ENCODE results near the gene GLI3.
A peak's percentile ranks its signal among the peaks of the same experiment; 100 is the strongest.

The GLI3 gene

GRCh38 chr7:42236976-42237810 lies at the start of gene GLI3:
Gene GLI3 (minus strand): TSS chr7:42237209. CDS start chr7:42223253, 13,956 bp downstream.
- peak within 1 kb of the TSS; percentile 85 for H3K4me3 ChIP-seq (ENCODE audit: severe bottlenecking)
- no peaks in the 10 kb centered on the region for H3K27me3 ChIP-seq (ENCODE audit: insufficient read depth, poor library complexity, severe bottlenecking)
- no peaks in the 10 kb centered on the region for H3K9me3 ChIP-seq (ENCODE audit: severe bottlenecking)
- H3K36me3 ChIP-seq (ENCODE audit: low read depth), result 0 out of 2 replicates have a peak, but pooled peaks cover 4% of the 10 kb centered on the region
- TF ChIP-seq CTCF (IDR thresholded peaks at IDR 0.05; ENCODE audit: poor library complexity, severe bottlenecking), result no peak
- DNase-seq (ENCODE audit: low spot score), result peak; percentile 80
- ATAC-seq (ENCODE audit: low read depth), result peak; percentile 53
- H3K4me1 ChIP-seq (ENCODE audit: insufficient read depth, poor library complexity, severe bottlenecking), result peaks cover 43% of the 10 kb centered on the region
- peak within 1 kb of the TSS; percentile 72 for H3K27ac ChIP-seq (ENCODE audit: poor library complexity, severe bottlenecking)

DNA sequence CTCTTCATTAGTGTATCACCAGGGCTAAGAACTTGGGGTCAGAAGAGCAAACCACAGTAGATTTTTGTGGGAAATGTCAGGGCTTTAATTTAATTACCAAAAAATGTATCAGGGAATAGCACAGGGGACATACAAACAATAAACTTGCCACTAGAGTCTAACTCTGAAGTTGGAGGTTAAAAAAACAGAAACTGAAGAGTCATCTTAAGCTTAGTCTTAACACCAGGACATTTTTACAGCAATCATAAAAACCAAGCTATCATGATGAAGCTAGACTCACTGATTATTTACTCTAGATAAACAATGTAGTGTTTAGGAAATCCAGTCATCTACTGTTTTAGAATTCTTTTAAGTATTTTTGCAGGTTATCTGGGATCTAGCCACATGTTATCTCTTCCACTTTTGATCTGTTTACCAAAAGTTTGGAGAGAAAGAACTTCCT lies 48.4 kb upstream of the GLI3 start:
- TF ChIP-seq CTCF (IDR thresholded peaks at IDR 0.05; ENCODE audit: poor library complexity, severe bottlenecking), result no peak
- no peaks in the 10 kb centered on the region for H3K9me3 ChIP-seq (ENCODE audit: severe bottlenecking)
- H3K4me3 ChIP-seq (ENCODE audit: severe bottlenecking), result no peak overlapping the region
- no peak overlapping the region for H3K27ac ChIP-seq (ENCODE audit: poor library complexity, severe bottlenecking)
- ATAC-seq (ENCODE audit: low read depth) (no peak), DNase-seq (ENCODE audit: low spot score) (no peak)
- H3K4me1 ChIP-seq (ENCODE audit: insufficient read depth, poor library complexity, severe bottlenecking), result peaks cover 9% of the 10 kb centered on the region
- no peaks in the 10 kb centered on the region for H3K36me3 ChIP-seq (ENCODE audit: low read depth)
- H3K27me3 ChIP-seq (ENCODE audit: insufficient read depth, poor library complexity, severe bottlenecking), result no peaks in the 10 kb centered on the region

- DNase-seq (ENCODE audit: low spot score), result no peak
- Histone ChIP-seq H3K4me3 (ENCODE audit: severe bottlenecking) (no peak overlapping the region), H3K27ac (ENCODE audit: poor library complexity, severe bottlenecking) (peak overlapping the region; percentile 26), H3K4me1 (ENCODE audit: insufficient read depth, poor library complexity, severe bottlenecking) (peaks cover 9% of the 10 kb centered on the region), H3K9me3 (ENCODE audit: severe bottlenecking) (no peaks in the 10 kb centered on the region), H3K27me3 (ENCODE audit: insufficient read depth, poor library complexity, severe bottlenecking) (no peaks in the 10 kb centered on the region), H3K36me3 (ENCODE audit: low read depth) (no peaks in the 10 kb centered on the region)
- no peak for TF ChIP-seq CTCF (IDR thresholded peaks at IDR 0.05; ENCODE audit: poor library complexity, severe bottlenecking)
- peak; percentile 93 for ATAC-seq (ENCODE audit: low read depth)
Measured at GRCh38 chr7:42283553-42283952, 46.5 kb upstream of the GLI3 start.

GRCh38 chr7:42278344-42278743 lies 41.3 kb upstream of the GLI3 start:
- Histone ChIP-seq H3K9me3 (ENCODE audit: severe bottlenecking) (no peaks in the 10 kb centered on the region), H3K4me1 (ENCODE audit: insufficient read depth, poor library complexity, severe bottlenecking) (peaks cover 17% of the 10 kb centered on the region), H3K27ac (ENCODE audit: poor library complexity, severe bottlenecking) (no peak overlapping the region), H3K36me3 (ENCODE audit: low read depth) (no peaks in the 10 kb centered on the region), H3K27me3 (ENCODE audit: insufficient read depth, poor library complexity, severe bottlenecking) (no peaks in the 10 kb centered on the region), H3K4me3 (ENCODE audit: severe bottlenecking) (no peak overlapping the region)
- no peak for TF ChIP-seq CTCF (IDR thresholded peaks at IDR 0.05; ENCODE audit: poor library complexity, severe bottlenecking)
- DNase-seq (ENCODE audit: low spot score) (no peak), ATAC-seq (ENCODE audit: low read depth) (no peak)

GRCh38 chr7:42274053-42274452 lies 37.0 kb upstream of the GLI3 start:
- no peaks in the 10 kb centered on the region for H3K36me3 ChIP-seq (ENCODE audit: low read depth)
- H3K4me3 ChIP-seq (ENCODE audit: severe bottlenecking), result no peak overlapping the region
- H3K27ac ChIP-seq (ENCODE audit: poor library complexity, severe bottlenecking), result peak overlapping the region; percentile 71
- H3K4me1 ChIP-seq (ENCODE audit: insufficient read depth, poor library complexity, severe bottlenecking), result peaks cover 26% of the 10 kb centered on the region
- peak; percentile 77 for ATAC-seq (ENCODE audit: low read depth)
- no peaks in the 10 kb centered on the region for H3K9me3 ChIP-seq (ENCODE audit: severe bottlenecking)
- TF ChIP-seq CTCF (IDR thresholded peaks at IDR 0.05; ENCODE audit: poor library complexity, severe bottlenecking), result no peak
- H3K27me3 ChIP-seq (ENCODE audit: insufficient read depth, poor library complexity, severe bottlenecking), result no peaks in the 10 kb centered on the region
- DNase-seq (ENCODE audit: low spot score), result no peak

Measured in RWPE2 (cell line).